ENCODE data around the gene BLZF1.
"Not testable (repeated sequence)": the region's sequence is repeated elsewhere in the genome, so short reads cannot be mapped to it uniquely, and the experiment has no call there.

DNA sequence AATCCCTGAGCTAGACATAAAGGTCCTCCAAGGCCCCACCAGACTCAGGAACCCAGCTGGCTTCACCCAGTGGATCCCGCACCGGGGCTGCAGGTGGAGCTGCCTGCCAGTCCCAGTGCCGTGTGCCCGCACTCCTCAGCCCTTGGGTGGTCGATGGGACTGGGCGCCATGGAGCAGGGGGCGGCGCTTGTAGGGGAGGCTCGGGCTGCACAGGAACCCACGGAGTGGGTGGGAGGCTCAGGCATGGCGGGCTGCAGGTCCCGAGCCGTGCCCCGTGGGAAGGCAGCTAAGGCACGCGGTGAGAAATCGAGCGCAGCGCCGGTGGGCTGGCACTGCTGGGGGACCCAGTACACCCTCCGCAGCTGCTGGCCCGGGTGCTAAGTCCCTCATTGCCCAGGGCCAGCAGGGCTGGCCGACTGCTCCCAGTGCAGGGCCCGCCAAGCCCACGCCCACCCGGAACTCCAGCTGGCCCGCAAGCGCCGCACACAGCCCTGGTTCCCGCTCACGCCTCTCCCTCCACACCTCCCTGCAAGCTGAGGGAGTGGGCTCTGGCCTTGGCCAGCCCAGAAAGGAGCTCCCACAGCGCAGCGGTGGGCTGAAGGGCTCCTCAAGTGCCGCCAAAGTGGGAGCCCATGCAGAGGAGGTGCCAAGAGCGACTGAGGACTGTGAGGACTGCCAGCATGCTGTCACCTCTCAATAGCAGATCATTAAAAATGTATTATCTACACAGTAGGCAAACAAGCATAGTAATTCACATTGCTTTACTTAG, 30.9 kb upstream of the BLZF1 start:
- TF ChIP-seq, protein P1, sequence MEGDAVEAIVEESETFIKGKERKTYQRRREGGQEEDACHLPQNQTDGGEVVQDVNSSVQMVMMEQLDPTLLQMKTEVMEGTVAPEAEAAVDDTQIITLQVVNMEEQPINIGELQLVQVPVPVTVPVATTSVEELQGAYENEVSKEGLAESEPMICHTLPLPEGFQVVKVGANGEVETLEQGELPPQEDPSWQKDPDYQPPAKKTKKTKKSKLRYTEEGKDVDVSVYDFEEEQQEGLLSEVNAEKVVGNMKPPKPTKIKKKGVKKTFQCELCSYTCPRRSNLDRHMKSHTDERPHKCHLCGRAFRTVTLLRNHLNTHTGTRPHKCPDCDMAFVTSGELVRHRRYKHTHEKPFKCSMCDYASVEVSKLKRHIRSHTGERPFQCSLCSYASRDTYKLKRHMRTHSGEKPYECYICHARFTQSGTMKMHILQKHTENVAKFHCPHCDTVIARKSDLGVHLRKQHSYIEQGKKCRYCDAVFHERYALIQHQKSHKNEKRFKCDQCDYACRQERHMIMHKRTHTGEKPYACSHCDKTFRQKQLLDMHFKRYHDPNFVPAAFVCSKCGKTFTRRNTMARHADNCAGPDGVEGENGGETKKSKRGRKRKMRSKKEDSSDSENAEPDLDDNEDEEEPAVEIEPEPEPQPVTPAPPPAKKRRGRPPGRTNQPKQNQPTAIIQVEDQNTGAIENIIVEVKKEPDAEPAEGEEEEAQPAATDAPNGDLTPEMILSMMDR (IDR thresholded peaks at IDR 0.05), result not testable (repeated sequence)
- TF ChIP-seq SIN3A (IDR thresholded peaks at IDR 0.05; ENCODE audit: borderline replicate concordance, insufficient read depth, low read depth, low read length), result not testable (repeated sequence)
